HepG2 (cell line): ENCODE measurements around the gene ODAD4. TPM values are rescaled to one million over a fixed set of nuclear protein-coding genes. Genes with fewer than 3 reads are reported as not detected.

Source experiments
- ATAC-seq: fragments of 200-7000 bp; cut with Tn5 transposase; 3 replicates; pipeline ENCODE4 v1.9.1; 2020; ENCODE audit warnings: mild to moderate bottlenecking, moderate library complexity
- BruUV-seq: library from RNA; stranded (reverse); fragments of 400-500 nt; replicated peaks from 2 replicates; lab custom pipeline; 2021; lab: Mats Ljungman, UMichigan
- CTCF ChIA-PET: fragments of 300-600 bp; formaldehyde crosslinking; extraction: SDS; loops from one replicate; lab custom pipeline; 2021; ENCODE audit warnings: low total read pairs, inconsistent platforms, low intra/inter-chr PET ratio; lab: Yijun Ruan, JAX
- POLR2A ChIA-PET: fragments of 350-600 bp; sonication (Branson Sonifier 250); formaldehyde crosslinking; loops from one replicate; lab custom pipeline; 2020; ENCODE audit warnings: antibody characterized with exemption, inconsistent platforms; lab: Yijun Ruan, JAX
- DNase-seq: peaks from one replicate; pipeline ENCODE4 v3.0.0-alpha.2; 2015; ENCODE audit warnings: low spot score
- FAIRE-seq: peaks from 3 replicates; lab custom pipeline; 2011; peaks lifted over from hg19 to GRCh38; lab: Jason Lieb, UNC
- H2AFZ ChIP-seq: one replicate; pipeline ENCODE4 v1.6.1; 2011; ENCODE audit warnings: low read length, inconsistent platforms
- H3K27ac ChIP-seq: fragments of 300-600 bp; 3 replicates; pipeline ENCODE4 v1.8.0; 2011; ENCODE audit warnings: mixed run types, mild to moderate bottlenecking, mixed read lengths, low read length, inconsistent platforms; ENCODE audit not compliant: insufficient read depth; ENCODE audit errors: extremely low read length
- H3K27me3 ChIP-seq, 2 experiments: fragments of 200-600 bp in 1 of 2; 2 replicates in 1 of 2; 3 replicates in 1 of 2; pipeline versions ENCODE4 v1.6.0 to v1.8.0; 2011; ENCODE audit warnings: low read length in 2 of 2, mild to moderate bottlenecking in 2 of 2, moderate library complexity in 2 of 2, inconsistent platforms in 1 of 2; ENCODE audit not compliant: insufficient read depth in 2 of 2, control insufficient read depth in 1 of 2
- H3K36me3 ChIP-seq, 2 experiments: fragments of 200-600 bp in 1 of 2; replicated peaks in 1 of 2; 2 replicates in 1 of 2; 3 replicates in 1 of 2; pipeline versions ENCODE4 v1.5.1 to v1.8.0; 2011; ENCODE audit warnings: low read length in 2 of 2, inconsistent platforms in 1 of 2; ENCODE audit not compliant: insufficient read depth in 2 of 2, control insufficient read depth in 1 of 2
- H3K4me1 ChIP-seq: 2 replicates; pipeline ENCODE4 v1.5.1; 2012; ENCODE audit warnings: low read length, inconsistent platforms; ENCODE audit not compliant: insufficient read depth
- H3K4me2 ChIP-seq: 2 replicates; pipeline ENCODE4 v1.6.0; 2011; ENCODE audit warnings: low read depth, low read length, inconsistent platforms
- H3K4me3 ChIP-seq, 3 experiments: fragments of 200-600 bp in 1 of 3; sonication (generic), shearing (Covaris generic) in 1 of 3; replicated peaks in 1 of 3; 2 replicates each; pipeline ENCODE4 v1.5.1; 2011 to 2016; ENCODE audit warnings: low read length in 3 of 3, inconsistent platforms in 2 of 3, low read depth in 2 of 3, mild to moderate bottlenecking in 2 of 3, control low read depth in 1 of 3, mixed read lengths in 1 of 3; ENCODE audit not compliant: insufficient read depth in 1 of 3
- H3K79me2 ChIP-seq: one replicate; pipeline ENCODE4 v1.6.1; 2011; ENCODE audit warnings: low read length, inconsistent platforms; ENCODE audit not compliant: insufficient read depth
- H3K9ac ChIP-seq: 2 replicates; pipeline ENCODE4 v1.6.0; 2011; ENCODE audit warnings: mild to moderate bottlenecking, low read depth, low read length, inconsistent platforms; ENCODE audit not compliant: insufficient read depth
- H3K9me3 ChIP-seq: 2 replicates; pipeline ENCODE4 v1.5.1; 2012; ENCODE audit warnings: mild to moderate bottlenecking, low read length
- H4K20me1 ChIP-seq: 2 replicates; pipeline ENCODE4 v1.6.0; 2011; ENCODE audit warnings: inconsistent platforms, mild to moderate bottlenecking, low read length, moderate library complexity; ENCODE audit not compliant: insufficient read depth
- DBP ChIP-seq: sonication (generic); formaldehyde crosslinking; IDR thresholded peaks from 2 replicates; pipeline ENCODE4 v1.4.0; 2020; ENCODE audit warnings: missing genetic modification reagents; ENCODE audit errors: not compliant biosample characterization
- EEA1 ChIP-seq: sonication (generic); formaldehyde crosslinking; IDR thresholded peaks from 2 replicates; pipeline ENCODE4 v1.5.1; 2020; ENCODE audit warnings: mild to moderate bottlenecking, missing genetic modification reagents, borderline replicate concordance
- HES4 ChIP-seq: sonication (generic); formaldehyde crosslinking; IDR thresholded peaks from 2 replicates; pipeline ENCODE4 v1.9.0; 2021; ENCODE audit warnings: mild to moderate bottlenecking, missing genetic modification reagents, borderline replicate concordance
- IRF2 ChIP-seq: IDR thresholded peaks from 2 replicates; pipeline ENCODE4 v1.6.1; 2018; ENCODE audit warnings: missing genetic modification reagents, missing compliant biosample characterization
- KDM3A ChIP-seq: IDR thresholded peaks from 2 replicates; pipeline ENCODE4 v1.6.1; 2018; ENCODE audit warnings: low read depth, missing compliant biosample characterization
- MAZ ChIP-seq, 2 experiments: sonication (generic) in 1 of 2; formaldehyde crosslinking in 1 of 2; IDR thresholded peaks; 2 replicates each; pipeline versions ENCODE4 v1.5.0 to v1.6.1; 2012 to 2020; ENCODE audit warnings: low read depth in 2 of 2, mild to moderate bottlenecking in 2 of 2, borderline replicate concordance in 1 of 2, improper control_type of control experiment in 1 of 2, low read length in 1 of 2, missing genetic modification reagents in 1 of 2, moderate library complexity in 1 of 2
- TOE1 ChIP-seq: sonication (generic); formaldehyde crosslinking; IDR thresholded peaks from 2 replicates; pipeline ENCODE4 v1.4.0; 2020; ENCODE audit warnings: mild to moderate bottlenecking, missing genetic modification reagents
- ZNF20 ChIP-seq: sonication (generic); formaldehyde crosslinking; IDR thresholded peaks from 2 replicates; pipeline ENCODE4 v1.4.0; 2020; ENCODE audit warnings: mild to moderate bottlenecking, moderate library complexity, missing genetic modification reagents
- ZNF234 ChIP-seq: sonication (generic); formaldehyde crosslinking; conservative IDR thresholded peaks from 2 replicates; pipeline ENCODE4 v1.5.1; 2020; ENCODE audit warnings: mild to moderate bottlenecking, missing genetic modification reagents
- ZNF274 ChIP-seq: sonication (generic); formaldehyde crosslinking; IDR thresholded peaks from 2 replicates; pipeline ENCODE4 v1.5.1; 2020; ENCODE audit warnings: mild to moderate bottlenecking, missing genetic modification reagents
- WGBS: methylation state at CpG from one replicate; pipeline ENCODE4 v1.1.6; 2017; ENCODE audit warnings: low lambda C conversion rate; 5-methylcytosine and 5-hydroxymethylcytosine counted together
- in situ Hi-C: cut with HindIII; loops from 2 replicates; pipeline ENCODE4 v1.10.0; 2017; ENCODE audit warnings: low pct_unique_long_range_greater_than_20kb; ENCODE audit not compliant: extremely low pct_ligation_motif_present
- intact Hi-C: fragments of 100-400 bp; cut with micrococcal nuclease; formaldehyde crosslinking; loops from one replicate; pipeline ENCODE4 v1.10.0; 2022; ENCODE audit not compliant: unreplicated experiment
- polyA plus RNA-seq, 8 experiments: library from polyadenylated mRNA; depleted of rRNA in 3 of 8; stranded (reverse) in 7 of 8; unstranded in 1 of 8; fragments of >200 nt; fragmentation: Illumina TruSeq in 4 of 8; extraction: Trizol in 4 of 8; gene quantifications; 2 replicates each; pipeline versions ENCODE4 v1.2.1 to v1.2.3, GENCODE V29; 2011 to 2016; ENCODE audit warnings: low read depth in 4 of 8, missing spikeins in 1 of 8, mixed read lengths in 1 of 8; ENCODE audit not compliant: insufficient read depth in 1 of 8
- total RNA-seq, 5 experiments: library from RNA; depleted of rRNA; stranded (reverse); fragments of >200 nt; fragmentation: Illumina TruSeq; extraction: Trizol; gene quantifications; 2 replicates each; pipeline ENCODE4 v1.2.3, GENCODE V29; 2016; ENCODE audit warnings: low read depth in 1 of 5
- TF ChIP-seq, protein P1 (sequence below): sonication (generic); formaldehyde crosslinking; IDR thresholded peaks from 2 replicates; pipeline ENCODE4 v1.8.0; 2022; ENCODE audit warnings: missing genetic modification reagents, mild to moderate bottlenecking, inconsistent platforms, borderline replicate concordance
- TF ChIP-seq, protein P2 (sequence below): IDR thresholded peaks from 2 replicates; pipeline ENCODE4 v1.6.1; 2018; ENCODE audit warnings: missing genetic modification reagents

Gene ODAD4
- total and polyA plus RNA-seq, 2 of the 13 experiments (the other 11 are each of a cell fraction or from before 2014, with no cell fraction given) = 0.48 to 0.53 TPM

DNA sequence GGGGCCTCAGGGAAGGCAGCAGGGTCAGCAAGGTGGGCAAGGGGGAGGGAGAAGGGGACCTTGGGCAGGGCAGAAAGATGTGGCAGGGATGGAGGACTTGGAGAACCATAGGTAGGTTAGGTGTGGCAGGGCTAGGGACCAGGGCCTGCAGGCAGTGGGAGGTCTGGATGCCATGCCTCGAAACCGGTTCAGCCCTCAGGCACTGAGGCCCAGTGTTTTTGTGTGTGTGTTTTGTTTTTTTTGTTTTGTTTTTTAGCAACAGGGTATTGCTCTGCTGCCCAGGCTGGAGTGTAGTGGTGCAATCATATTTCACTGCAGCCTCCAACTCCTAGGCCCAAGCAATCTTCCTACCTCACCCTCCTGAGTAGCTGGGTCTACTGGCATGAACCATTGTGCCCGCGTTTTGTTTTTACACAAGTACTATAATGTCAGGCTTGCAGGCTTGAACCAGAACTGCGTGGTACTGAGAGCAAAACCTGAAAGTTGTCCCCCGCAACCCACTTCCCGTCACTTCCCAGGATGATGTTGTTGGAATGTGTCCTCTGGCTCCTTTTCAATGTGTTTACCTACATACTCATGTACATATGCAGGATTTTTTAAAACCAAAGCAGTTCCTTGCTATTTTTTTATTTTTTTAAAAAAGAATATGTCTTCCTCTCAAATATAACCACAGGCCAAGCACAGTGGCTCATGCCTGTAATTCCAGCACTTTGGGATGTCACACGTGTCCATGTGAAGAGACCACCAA is 12.4 kb downstream of the ODAD4 start:
- no TSS peak for BruUV-seq
- H2AFZ ChIP-seq = peak overlapping the region; percentile 21
- no peak for FAIRE-seq
- no peak; the same call in 2 of the 3 replicates for ATAC-seq
- no peaks in the 10 kb centered on the region for H3K27me3 ChIP-seq
- no peak overlapping the region for H3K9ac ChIP-seq
- intact Hi-C loops (no loop called here), in situ Hi-C loops (no loop called here)
- H3K4me3 ChIP-seq = no peak overlapping the region
- no peak for DNase-seq
- no peaks in the 10 kb centered on the region for H3K79me2 ChIP-seq
- no peaks in the 10 kb centered on the region for H3K9me3 ChIP-seq
- CTCF ChIA-PET = no interaction called here
- POLR2A ChIA-PET = interaction anchor here (1.0 to 1.4 kb wide), 3 partner anchors 8 to 24 kb away, joined by 3 to 6 read pairs (median 3); partner anchors contain the start of genes ACLY and CNP
- no peaks in the 10 kb centered on the region for H3K36me3 ChIP-seq
- no peaks in the 10 kb centered on the region for H4K20me1 ChIP-seq
- H3K4me2 ChIP-seq = no peak overlapping the region; the same call in 1 of the 2 replicates
- TF ChIP-seq ZNF20 (CRISPR knock-in tag) = no peak
- TF ChIP-seq, protein P1, sequence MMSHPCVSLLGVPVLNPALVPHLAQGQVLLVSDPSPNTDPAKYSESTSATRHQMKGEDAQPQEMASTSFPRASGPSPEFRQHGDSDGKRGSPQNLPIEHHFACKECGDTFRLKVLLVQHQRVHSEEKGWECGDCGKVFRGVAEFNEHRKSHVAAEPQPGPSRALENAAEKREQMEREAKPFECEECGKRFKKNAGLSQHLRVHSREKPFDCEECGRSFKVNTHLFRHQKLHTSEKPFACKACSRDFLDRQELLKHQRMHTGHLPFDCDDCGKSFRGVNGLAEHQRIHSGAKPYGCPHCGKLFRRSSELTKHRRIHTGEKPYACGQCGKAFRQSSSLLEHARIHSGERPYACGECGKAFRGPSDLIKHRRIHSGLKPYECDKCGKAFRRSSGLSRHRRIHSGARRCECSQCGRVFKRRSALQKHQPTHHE (CRISPR knock-in tag) = no peak
- no peak for TF ChIP-seq ZNF234
- 0 out of 2 replicates have a peak, but pooled peaks have one; percentile 44 for TF ChIP-seq HES4 (CRISPR knock-in tag)
- no peak for TF ChIP-seq MAZ (IDR thresholded peaks at IDR 0.05; ENCODE audit: borderline replicate concordance, low read depth, low read length)
- TF ChIP-seq MAZ (CRISPR knock-in tag; IDR thresholded peaks at IDR 0.05; ENCODE audit: low read depth) = no peak
- TF ChIP-seq KDM3A (CRISPR knock-in tag) = 0 out of 2 replicates have a peak, but pooled peaks have one; percentile 8
- TF ChIP-seq TOE1 = no peak
- 0 out of 2 replicates have a peak, but pooled peaks have one; percentile 10 for TF ChIP-seq IRF2 (CRISPR knock-in tag)
- TF ChIP-seq, protein P2, sequence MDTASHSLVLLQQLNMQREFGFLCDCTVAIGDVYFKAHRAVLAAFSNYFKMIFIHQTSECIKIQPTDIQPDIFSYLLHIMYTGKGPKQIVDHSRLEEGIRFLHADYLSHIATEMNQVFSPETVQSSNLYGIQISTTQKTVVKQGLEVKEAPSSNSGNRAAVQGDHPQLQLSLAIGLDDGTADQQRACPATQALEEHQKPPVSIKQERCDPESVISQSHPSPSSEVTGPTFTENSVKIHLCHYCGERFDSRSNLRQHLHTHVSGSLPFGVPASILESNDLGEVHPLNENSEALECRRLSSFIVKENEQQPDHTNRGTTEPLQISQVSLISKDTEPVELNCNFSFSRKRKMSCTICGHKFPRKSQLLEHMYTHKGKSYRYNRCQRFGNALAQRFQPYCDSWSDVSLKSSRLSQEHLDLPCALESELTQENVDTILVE (CRISPR knock-in tag) = no peak
- TF ChIP-seq DBP (CRISPR knock-in tag) = no peak
- no peak for TF ChIP-seq EEA1 (CRISPR knock-in tag)
- no peak for TF ChIP-seq ZNF274 (CRISPR knock-in tag)
- H3K27ac ChIP-seq = no peak overlapping the region
- 73% methylated on average over 8 of the region's 8 CpGs for WGBS
- H3K4me1 ChIP-seq = peaks cover 64% of the 10 kb centered on the region
